ENCODE results near the gene PMF1. TPM values are rescaled to one million over a fixed set of nuclear protein-coding genes. Genes with fewer than 3 reads are reported as not detected.

PMF1 gene
- total and polyA plus RNA-seq, 2 of the 13 experiments (the other 11 are each of a cell fraction or from before 2014, with no cell fraction given), result 72.5 to 89.0 TPM

DNA sequence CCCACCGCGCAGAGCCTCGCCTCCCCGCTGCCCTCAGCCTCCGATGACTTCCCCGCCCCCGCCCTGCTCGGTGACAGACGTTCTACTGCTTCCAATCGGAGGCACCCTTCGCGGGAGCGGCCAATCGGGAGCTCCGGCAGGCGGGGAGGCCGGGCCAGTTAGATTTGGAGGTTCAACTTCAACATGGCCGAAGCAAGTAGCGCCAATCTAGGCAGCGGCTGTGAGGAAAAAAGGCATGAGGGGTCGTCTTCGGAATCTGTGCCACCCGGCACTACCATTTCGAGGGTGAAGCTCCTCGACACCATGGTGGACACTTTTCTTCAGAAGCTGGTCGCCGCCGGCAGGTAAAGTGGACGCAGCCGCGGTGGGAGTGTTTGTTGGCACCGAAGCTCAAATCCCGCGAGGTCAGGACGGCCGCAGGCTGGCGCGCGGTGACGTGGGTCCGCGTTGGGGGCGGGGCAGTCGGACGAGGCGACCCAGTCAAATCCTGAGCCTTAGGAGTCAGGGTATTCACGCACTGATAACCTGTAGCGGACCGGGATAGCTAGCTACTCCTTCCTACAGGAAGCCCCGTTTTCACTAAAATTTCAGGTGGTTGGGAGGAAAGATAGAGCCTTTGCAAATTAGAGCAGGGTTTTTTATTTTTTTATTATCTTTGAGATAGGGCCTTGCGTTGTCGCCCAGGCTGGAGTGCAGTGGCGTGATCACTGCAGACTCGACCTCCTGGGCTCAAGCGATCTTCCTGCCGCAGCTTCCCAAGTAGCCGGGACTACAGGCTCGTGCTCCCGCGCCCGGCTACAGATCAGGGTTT lies at the start of gene PMF1 (continued):
- TF ChIP-seq, protein P1, sequence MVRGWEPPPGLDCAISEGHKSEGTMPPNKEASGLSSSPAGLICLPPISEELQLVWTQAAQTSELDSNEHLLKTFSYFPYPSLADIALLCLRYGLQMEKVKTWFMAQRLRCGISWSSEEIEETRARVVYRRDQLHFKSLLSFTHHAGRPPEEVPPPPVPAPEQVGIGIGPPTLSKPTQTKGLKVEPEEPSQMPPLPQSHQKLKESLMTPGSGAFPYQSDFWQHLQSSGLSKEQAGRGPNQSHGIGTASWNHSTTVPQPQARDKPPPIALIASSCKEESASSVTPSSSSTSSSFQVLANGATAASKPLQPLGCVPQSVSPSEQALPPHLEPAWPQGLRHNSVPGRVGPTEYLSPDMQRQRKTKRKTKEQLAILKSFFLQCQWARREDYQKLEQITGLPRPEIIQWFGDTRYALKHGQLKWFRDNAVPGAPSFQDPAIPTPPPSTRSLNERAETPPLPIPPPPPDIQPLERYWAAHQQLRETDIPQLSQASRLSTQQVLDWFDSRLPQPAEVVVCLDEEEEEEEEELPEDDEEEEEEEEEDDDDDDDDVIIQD (CRISPR knock-in tag; IDR thresholded peaks at IDR 0.05; ENCODE audit: low read depth), result peak; percentile 30
- TF ChIP-seq, protein P2, sequence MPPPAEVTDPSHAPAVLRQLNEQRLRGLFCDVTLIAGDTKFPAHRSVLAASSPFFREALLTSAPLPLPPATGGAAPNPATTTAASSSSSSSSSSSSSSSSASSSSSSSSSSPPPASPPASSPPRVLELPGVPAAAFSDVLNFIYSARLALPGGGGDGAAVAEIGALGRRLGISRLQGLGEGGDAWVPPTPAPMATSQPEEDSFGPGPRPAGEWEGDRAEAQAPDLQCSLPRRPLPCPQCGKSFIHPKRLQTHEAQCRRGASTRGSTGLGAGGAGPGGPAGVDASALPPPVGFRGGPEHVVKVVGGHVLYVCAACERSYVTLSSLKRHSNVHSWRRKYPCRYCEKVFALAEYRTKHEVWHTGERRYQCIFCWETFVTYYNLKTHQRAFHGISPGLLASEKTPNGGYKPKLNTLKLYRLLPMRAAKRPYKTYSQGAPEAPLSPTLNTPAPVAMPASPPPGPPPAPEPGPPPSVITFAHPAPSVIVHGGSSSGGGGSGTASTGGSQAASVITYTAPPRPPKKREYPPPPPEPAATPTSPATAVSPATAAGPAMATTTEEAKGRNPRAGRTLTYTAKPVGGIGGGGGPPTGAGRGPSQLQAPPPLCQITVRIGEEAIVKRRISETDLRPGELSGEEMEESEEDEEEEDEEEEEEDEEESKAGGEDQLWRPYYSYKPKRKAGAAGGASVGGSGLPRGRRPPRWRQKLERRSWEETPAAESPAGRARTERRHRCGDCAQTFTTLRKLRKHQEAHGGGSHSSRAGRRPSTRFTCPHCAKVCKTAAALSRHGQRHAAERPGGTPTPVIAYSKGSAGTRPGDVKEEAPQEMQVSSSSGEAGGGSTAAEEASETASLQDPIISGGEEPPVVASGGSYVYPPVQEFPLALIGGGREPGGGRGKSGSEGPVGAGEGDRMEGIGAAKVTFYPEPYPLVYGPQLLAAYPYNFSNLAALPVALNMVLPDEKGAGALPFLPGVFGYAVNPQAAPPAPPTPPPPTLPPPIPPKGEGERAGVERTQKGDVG (CRISPR knock-in tag; IDR thresholded peaks at IDR 0.05; ENCODE audit: borderline replicate concordance), result peak; percentile 79; the same call in 1 of the 2 replicates
- TF ChIP-seq, protein P3, sequence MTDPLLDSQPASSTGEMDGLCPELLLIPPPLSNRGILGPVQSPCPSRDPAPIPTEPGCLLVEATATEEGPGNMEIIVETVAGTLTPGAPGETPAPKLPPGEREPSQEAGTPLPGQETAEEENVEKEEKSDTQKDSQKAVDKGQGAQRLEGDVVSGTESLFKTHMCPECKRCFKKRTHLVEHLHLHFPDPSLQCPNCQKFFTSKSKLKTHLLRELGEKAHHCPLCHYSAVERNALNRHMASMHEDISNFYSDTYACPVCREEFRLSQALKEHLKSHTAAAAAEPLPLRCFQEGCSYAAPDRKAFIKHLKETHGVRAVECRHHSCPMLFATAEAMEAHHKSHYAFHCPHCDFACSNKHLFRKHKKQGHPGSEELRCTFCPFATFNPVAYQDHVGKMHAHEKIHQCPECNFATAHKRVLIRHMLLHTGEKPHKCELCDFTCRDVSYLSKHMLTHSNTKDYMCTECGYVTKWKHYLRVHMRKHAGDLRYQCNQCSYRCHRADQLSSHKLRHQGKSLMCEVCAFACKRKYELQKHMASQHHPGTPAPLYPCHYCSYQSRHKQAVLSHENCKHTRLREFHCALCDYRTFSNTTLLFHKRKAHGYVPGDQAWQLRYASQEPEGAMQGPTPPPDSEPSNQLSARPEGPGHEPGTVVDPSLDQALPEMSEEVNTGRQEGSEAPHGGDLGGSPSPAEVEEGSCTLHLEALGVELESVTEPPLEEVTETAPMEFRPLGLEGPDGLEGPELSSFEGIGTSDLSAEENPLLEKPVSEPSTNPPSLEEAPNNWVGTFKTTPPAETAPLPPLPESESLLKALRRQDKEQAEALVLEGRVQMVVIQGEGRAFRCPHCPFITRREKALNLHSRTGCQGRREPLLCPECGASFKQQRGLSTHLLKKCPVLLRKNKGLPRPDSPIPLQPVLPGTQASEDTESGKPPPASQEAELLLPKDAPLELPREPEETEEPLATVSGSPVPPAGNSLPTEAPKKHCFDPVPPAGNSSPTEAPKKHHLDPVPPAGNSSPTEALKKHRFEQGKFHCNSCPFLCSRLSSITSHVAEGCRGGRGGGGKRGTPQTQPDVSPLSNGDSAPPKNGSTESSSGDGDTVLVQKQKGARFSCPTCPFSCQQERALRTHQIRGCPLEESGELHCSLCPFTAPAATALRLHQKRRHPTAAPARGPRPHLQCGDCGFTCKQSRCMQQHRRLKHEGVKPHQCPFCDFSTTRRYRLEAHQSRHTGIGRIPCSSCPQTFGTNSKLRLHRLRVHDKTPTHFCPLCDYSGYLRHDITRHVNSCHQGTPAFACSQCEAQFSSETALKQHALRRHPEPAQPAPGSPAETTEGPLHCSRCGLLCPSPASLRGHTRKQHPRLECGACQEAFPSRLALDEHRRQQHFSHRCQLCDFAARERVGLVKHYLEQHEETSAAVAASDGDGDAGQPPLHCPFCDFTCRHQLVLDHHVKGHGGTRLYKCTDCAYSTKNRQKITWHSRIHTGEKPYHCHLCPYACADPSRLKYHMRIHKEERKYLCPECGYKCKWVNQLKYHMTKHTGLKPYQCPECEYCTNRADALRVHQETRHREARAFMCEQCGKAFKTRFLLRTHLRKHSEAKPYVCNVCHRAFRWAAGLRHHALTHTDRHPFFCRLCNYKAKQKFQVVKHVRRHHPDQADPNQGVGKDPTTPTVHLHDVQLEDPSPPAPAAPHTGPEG (CRISPR knock-in tag; IDR thresholded peaks at IDR 0.05), result no peak
- TF ChIP-seq, protein P4, sequence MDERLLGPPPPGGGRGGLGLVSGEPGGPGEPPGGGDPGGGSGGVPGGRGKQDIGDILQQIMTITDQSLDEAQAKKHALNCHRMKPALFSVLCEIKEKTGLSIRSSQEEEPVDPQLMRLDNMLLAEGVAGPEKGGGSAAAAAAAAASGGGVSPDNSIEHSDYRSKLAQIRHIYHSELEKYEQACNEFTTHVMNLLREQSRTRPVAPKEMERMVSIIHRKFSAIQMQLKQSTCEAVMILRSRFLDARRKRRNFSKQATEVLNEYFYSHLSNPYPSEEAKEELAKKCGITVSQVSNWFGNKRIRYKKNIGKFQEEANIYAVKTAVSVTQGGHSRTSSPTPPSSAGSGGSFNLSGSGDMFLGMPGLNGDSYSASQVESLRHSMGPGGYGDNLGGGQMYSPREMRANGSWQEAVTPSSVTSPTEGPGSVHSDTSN (CRISPR knock-in tag; IDR thresholded peaks at IDR 0.05), result peak; percentile 89
- TF ChIP-seq ZNF614 (CRISPR knock-in tag; IDR thresholded peaks at IDR 0.05; ENCODE audit: borderline replicate concordance) (no peak; the same call in 1 of the 2 replicates), HNRNPUL1 (IDR thresholded peaks at IDR 0.05; ENCODE audit: low read depth, low read length) (no peak), GATA4 (IDR thresholded peaks at IDR 0.05; ENCODE audit: borderline replicate concordance, low read depth) (no peak; the same call in 1 of the 2 replicates), SOX5 (CRISPR knock-in tag; IDR thresholded peaks at IDR 0.05; ENCODE audit: borderline replicate concordance) (peak; percentile 40; the same call in 1 of the 2 replicates), ETV6 (CRISPR knock-in tag; conservative IDR thresholded peaks at IDR 0.05) (no peak)
- TF ChIP-seq, protein P5, sequence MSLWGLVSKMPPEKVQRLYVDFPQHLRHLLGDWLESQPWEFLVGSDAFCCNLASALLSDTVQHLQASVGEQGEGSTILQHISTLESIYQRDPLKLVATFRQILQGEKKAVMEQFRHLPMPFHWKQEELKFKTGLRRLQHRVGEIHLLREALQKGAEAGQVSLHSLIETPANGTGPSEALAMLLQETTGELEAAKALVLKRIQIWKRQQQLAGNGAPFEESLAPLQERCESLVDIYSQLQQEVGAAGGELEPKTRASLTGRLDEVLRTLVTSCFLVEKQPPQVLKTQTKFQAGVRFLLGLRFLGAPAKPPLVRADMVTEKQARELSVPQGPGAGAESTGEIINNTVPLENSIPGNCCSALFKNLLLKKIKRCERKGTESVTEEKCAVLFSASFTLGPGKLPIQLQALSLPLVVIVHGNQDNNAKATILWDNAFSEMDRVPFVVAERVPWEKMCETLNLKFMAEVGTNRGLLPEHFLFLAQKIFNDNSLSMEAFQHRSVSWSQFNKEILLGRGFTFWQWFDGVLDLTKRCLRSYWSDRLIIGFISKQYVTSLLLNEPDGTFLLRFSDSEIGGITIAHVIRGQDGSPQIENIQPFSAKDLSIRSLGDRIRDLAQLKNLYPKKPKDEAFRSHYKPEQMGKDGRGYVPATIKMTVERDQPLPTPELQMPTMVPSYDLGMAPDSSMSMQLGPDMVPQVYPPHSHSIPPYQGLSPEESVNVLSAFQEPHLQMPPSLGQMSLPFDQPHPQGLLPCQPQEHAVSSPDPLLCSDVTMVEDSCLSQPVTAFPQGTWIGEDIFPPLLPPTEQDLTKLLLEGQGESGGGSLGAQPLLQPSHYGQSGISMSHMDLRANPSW (CRISPR knock-in tag; IDR thresholded peaks at IDR 0.05; ENCODE audit: borderline replicate concordance), result peak; percentile 80; the same call in 1 of the 2 replicates

Data from HepG2 (cell line).